Endothelial cell of umbilical vein (primary cell): Measurements from ENCODE around the gene CACNA2D3. TPM values are rescaled to one million over a fixed set of nuclear protein-coding genes. Genes with fewer than 3 reads are reported as not detected.

ENCODE experiments used
- BruUV-seq: library from RNA; stranded (reverse); fragments of 400-500 nt; replicated peaks from 2 replicates; lab custom pipeline; 2021; lab: Mats Ljungman, UMichigan
- CTCF ChIA-PET: fragments of 300-600, 350-600 bp; sonication (Branson Sonifier 250); formaldehyde crosslinking; loops from one replicate; lab custom pipeline; 2021; ENCODE audit warnings: antibody characterized with exemption, inconsistent platforms; lab: Charles Lee
- POLR2A ChIA-PET: fragments of 300-600, 350-600 bp; sonication (Branson Sonifier 250); formaldehyde crosslinking; loops from one replicate; lab custom pipeline; 2021; ENCODE audit warnings: antibody characterized with exemption, inconsistent platforms; lab: Charles Lee
- DNase-seq: peaks from one replicate; pipeline ENCODE4 v3.0.0-alpha.2; 2011; ENCODE audit warnings: low read depth, low spot score
- FAIRE-seq: peaks from 2 replicates; lab custom pipeline; 2011; peaks lifted over from hg19 to GRCh38; lab: Jason Lieb, UNC
- H2AFZ ChIP-seq: 2 replicates; pipeline ENCODE4 v1.6.0; 2012; ENCODE audit warnings: low read depth, low read length, control low read depth, inconsistent platforms
- H3K27ac ChIP-seq: 2 replicates; pipeline ENCODE4 v1.5.1; 2011; ENCODE audit warnings: low read depth, mild to moderate bottlenecking, control low read depth, low read length, moderate library complexity; ENCODE audit not compliant: insufficient read depth
- H3K27me3 ChIP-seq, 2 experiments: 2 replicates each; pipeline versions ENCODE4 v1.6.0 to v1.6.1; 2011; ENCODE audit warnings: low read length in 2 of 2, mixed read lengths in 1 of 2; ENCODE audit not compliant: control insufficient read depth in 2 of 2, insufficient read depth in 2 of 2
- H3K36me3 ChIP-seq, 2 experiments: 2 replicates in 1 of 2; 3 replicates in 1 of 2; pipeline ENCODE4 v1.5.1; 2011; ENCODE audit warnings: low read length in 2 of 2, mild to moderate bottlenecking in 1 of 2, moderate library complexity in 1 of 2; ENCODE audit not compliant: control insufficient read depth in 2 of 2, insufficient read depth in 2 of 2; ENCODE audit errors: extremely low read depth in 1 of 2
- H3K4me1 ChIP-seq: 3 replicates; pipeline ENCODE4 v1.5.1; 2011; ENCODE audit warnings: mild to moderate bottlenecking, low read length; ENCODE audit not compliant: control insufficient read depth, insufficient read depth; ENCODE audit errors: extremely low read depth
- H3K4me2 ChIP-seq: 2 replicates; pipeline ENCODE4 v1.6.1; 2011; ENCODE audit warnings: low read length, control low read depth, mixed read lengths; ENCODE audit not compliant: insufficient read depth
- H3K4me3 ChIP-seq, 3 experiments: fragments of 200-600 bp in 1 of 3; sonication (generic), shearing (Covaris generic) in 1 of 3; replicated peaks in 1 of 3; 2 replicates each; pipeline ENCODE4 v1.5.1; 2011 to 2016; ENCODE audit warnings: control low read depth in 3 of 3, low read length in 3 of 3, mild to moderate bottlenecking in 2 of 3, inconsistent platforms in 1 of 3, low read depth in 1 of 3, moderate library complexity in 1 of 3; ENCODE audit not compliant: insufficient read depth in 1 of 3
- H3K79me2 ChIP-seq: 2 replicates; pipeline ENCODE4 v1.6.0; 2012; ENCODE audit warnings: low read length, inconsistent platforms; ENCODE audit not compliant: control insufficient read depth, insufficient read depth
- H3K9ac ChIP-seq: replicated peaks from 2 replicates; pipeline ENCODE3; 2011; ENCODE audit warnings: low read length, control low read depth; ENCODE audit not compliant: insufficient read depth; ENCODE audit errors: extremely low read depth
- H3K9me1 ChIP-seq: replicated peaks from 3 replicates; pipeline ENCODE4 v1.6.0; 2011; ENCODE audit warnings: mild to moderate bottlenecking, low read length; ENCODE audit not compliant: control insufficient read depth, insufficient read depth; ENCODE audit errors: extremely low read depth
- H3K9me3 ChIP-seq: replicated peaks from 2 replicates; pipeline ENCODE4 v1.5.1; 2012; ENCODE audit warnings: low read length, inconsistent platforms; ENCODE audit not compliant: control insufficient read depth, insufficient read depth
- H4K20me1 ChIP-seq: replicated peaks from 2 replicates; pipeline ENCODE3; 2011; ENCODE audit warnings: mild to moderate bottlenecking, low read length; ENCODE audit not compliant: control insufficient read depth, insufficient read depth; ENCODE audit errors: extremely low read depth
- CTCF ChIP-seq, 2 donors: IDR thresholded peaks; 1 replicate in 1 of 2; 2 replicates in 1 of 2; pipeline ENCODE4 v1.5.1; 2011; ENCODE audit warnings: low read length in 2 of 2, mild to moderate bottlenecking in 2 of 2, moderate library complexity in 2 of 2, control low read depth in 1 of 2, inconsistent platforms in 1 of 2, low read depth in 1 of 2; ENCODE audit not compliant: insufficient read depth in 1 of 2; ENCODE audit errors: extremely low read depth in 1 of 2
- EZH2 ChIP-seq: IDR thresholded peaks from 2 replicates; pipeline ENCODE4 v1.6.1; 2012; ENCODE audit warnings: borderline replicate concordance, low read depth, mild to moderate bottlenecking, moderate library complexity, low read length, inconsistent platforms; ENCODE audit not compliant: severe bottlenecking
- FOS ChIP-seq: IDR thresholded peaks from 2 replicates; pipeline ENCODE4 v1.6.1; 2011; ENCODE audit warnings: mild to moderate bottlenecking, low read length, moderate library complexity, borderline replicate concordance; ENCODE audit not compliant: insufficient read depth
- GATA2 ChIP-seq: IDR thresholded peaks from 2 replicates; pipeline ENCODE4 v1.7.0; 2011; ENCODE audit warnings: low read depth, mild to moderate bottlenecking, moderate library complexity, mixed read lengths, low read length; ENCODE audit not compliant: insufficient read length, insufficient read depth
- MAX ChIP-seq: IDR thresholded peaks from 2 replicates; pipeline ENCODE4 v1.6.1; 2011; ENCODE audit not compliant: insufficient read depth, insufficient read length
- MYC ChIP-seq: IDR thresholded peaks from one replicate; pipeline ENCODE4 v1.6.1; 2011; ENCODE audit warnings: mild to moderate bottlenecking, low read depth, low read length
- POLR2A ChIP-seq: IDR thresholded peaks from 2 replicates; pipeline ENCODE4 v1.6.1; 2012; ENCODE audit warnings: low read depth, mild to moderate bottlenecking, control low read depth, low read length
- POLR2AphosphoS5 ChIP-seq: IDR thresholded peaks from 2 replicates; pipeline ENCODE4 v1.6.1; 2012; ENCODE audit warnings: low read depth, mild to moderate bottlenecking, control low read depth, low read length, moderate library complexity; ENCODE audit not compliant: insufficient read depth
- dilution Hi-C: fragments of 300-500 bp; cut with MboI; formaldehyde crosslinking; loops from one replicate; pipeline ENCODE4 v1.15.0; 2019; ENCODE audit warnings: low sequenced_read_pairs; ENCODE audit not compliant: extremely low pct_ligation_motif_present
- intact Hi-C: fragments of 100-400 bp; cut with micrococcal nuclease; formaldehyde crosslinking; loops from one replicate; pipeline ENCODE4 v1.10.0; 2022
- polyA plus RNA-seq, 4 experiments: library from polyadenylated mRNA; depleted of rRNA in 3 of 4; stranded (reverse) in 3 of 4; unstranded in 1 of 4; fragments of >200 nt; gene quantifications; 2 replicates each; pipeline versions ENCODE4 v1.2.1 to v1.2.3, GENCODE V29; 2011 to 2012; ENCODE audit warnings: missing spikeins in 1 of 4
- total RNA-seq: library from RNA; stranded (reverse); gene quantifications from 2 replicates; pipeline ENCODE4 v1.2.3, GENCODE V29; 2021

Gene CACNA2D3
- total and polyA plus RNA-seq, 2 donors (not counting 3 experiments of a cell fraction or from before 2014, with no cell fraction given), result not detected

GRCh38 chr3:55013145-55013925 is 891.0 kb downstream of the CACNA2D3 start:
- intact Hi-C loops, result no loop called here
- FAIRE-seq, result no peak
- Histone ChIP-seq H3K9ac (no peak overlapping the region), H2AFZ (no peak overlapping the region), H3K9me1 (no peaks in the 10 kb centered on the region), H3K79me2 (no peaks in the 10 kb centered on the region), H3K4me3 (no peak overlapping the region), H3K4me2 (no peak overlapping the region), H3K27me3 (no peaks in the 10 kb centered on the region), H3K36me3 (no peaks in the 10 kb centered on the region), H3K9me3 (peaks cover 2% of the 10 kb centered on the region), H4K20me1 (no peaks in the 10 kb centered on the region), H3K4me1 (no peaks in the 10 kb centered on the region), H3K27ac (no peak overlapping the region)
- ChIA-PET POLR2A (no interaction called here), CTCF (no interaction called here)
- no peak for DNase-seq
- no TSS peak for BruUV-seq
- TF ChIP-seq POLR2AphosphoS5 (no peak), POLR2A (no peak), MAX (no peak), CTCF (IDR thresholded peaks at IDR 0.05; ENCODE audit: extremely low read depth in 1 of 2, insufficient read depth in 1 of 2, low read depth in 1 of 2, low read length in 2 of 2) (no peak)
- dilution Hi-C loops, result no loop called here

- Histone ChIP-seq H3K9me3 (peaks cover 2% of the 10 kb centered on the region), H4K20me1 (no peaks in the 10 kb centered on the region), H3K4me3 (no peak overlapping the region), H3K79me2 (no peaks in the 10 kb centered on the region), H3K9ac (no peak overlapping the region), H3K4me1 (no peaks in the 10 kb centered on the region), H3K9me1 (no peaks in the 10 kb centered on the region), H3K4me2 (no peak overlapping the region), H3K27me3 (no peaks in the 10 kb centered on the region), H2AFZ (no peak overlapping the region), H3K36me3 (no peaks in the 10 kb centered on the region), H3K27ac (no peak overlapping the region)
- dilution Hi-C loops (no loop called here), intact Hi-C loops (no loop called here)
- no peak for DNase-seq
- no peak for TF ChIP-seq GATA2
- TF ChIP-seq CTCF (IDR thresholded peaks at IDR 0.05; ENCODE audit: extremely low read depth in 1 of 2, insufficient read depth in 1 of 2, low read depth in 1 of 2, low read length in 2 of 2), result no peak
- no peak for TF ChIP-seq POLR2AphosphoS5
- TF ChIP-seq MYC, result no peak
- TF ChIP-seq EZH2, result no peak
- TF ChIP-seq MAX, result no peak
- TF ChIP-seq POLR2A, result no peak
- TF ChIP-seq FOS, result no peak
- BruUV-seq, result no TSS peak
- ChIA-PET CTCF (no interaction called here), POLR2A (no interaction called here)
- no peak for FAIRE-seq
These were observed 891.7 kb downstream of the CACNA2D3 start for GRCh38 chr3:55014081-55014480.
